Heart left ventricle (tissue), 16 donors: ENCODE results near the gene PBX1. TPM values are rescaled to one million over a fixed set of nuclear protein-coding genes. Genes with fewer than 3 reads are reported as not detected.
A peak's percentile ranks its signal among the peaks of the same experiment; 100 is the strongest.

ENCODE experiments used
- ATAC-seq, 4 donors: fragments of 200-7000 bp; cut with Tn5 transposase; one replicate each; pipeline ENCODE4 v1.9.1; 2020 to 2022; ENCODE audit warnings: moderate library complexity in 4 of 4, mild to moderate bottlenecking in 3 of 4, moderate number of reproducible peaks in 1 of 4
- DNase-seq, 5 donors: peaks; one replicate each; pipeline ENCODE4 v3.0.0-alpha.2; 2020
- H3K27ac ChIP-seq, 12 donors: fragments of 200-600 bp; sonication (generic) in 4 of 12; one replicate each; pipeline versions ENCODE4 v1.5.0 to v1.8.0; 2016 to 2022; ENCODE audit warnings: mild to moderate bottlenecking in 2 of 12
- H3K27me3 ChIP-seq, 9 donors: fragments of 200-600 bp; sonication (generic) in 2 of 9; one replicate each; pipeline versions ENCODE4 v1.5.1 to v1.8.0; 2016 to 2022; ENCODE audit warnings: mild to moderate bottlenecking in 3 of 9
- H3K36me3 ChIP-seq, 9 donors: fragments of 200-600 bp; sonication (generic) in 2 of 9; one replicate each; pipeline versions ENCODE4 v1.5.0 to v1.8.0; 2018 to 2022; ENCODE audit warnings: mild to moderate bottlenecking in 2 of 9
- H3K4me1 ChIP-seq, 12 donors: fragments of 200-600 bp; sonication (generic) in 4 of 12; one replicate each; pipeline versions ENCODE4 v1.5.0 to v1.8.0; 2016 to 2022; ENCODE audit warnings: mild to moderate bottlenecking in 3 of 12
- H3K4me3 ChIP-seq, 12 donors: fragments of 200-600 bp; sonication (generic) in 4 of 12; one replicate each; pipeline versions ENCODE4 v1.5.0 to v1.8.0; 2017 to 2022; ENCODE audit warnings: mild to moderate bottlenecking in 9 of 12, moderate library complexity in 4 of 12
- H3K9me3 ChIP-seq, 12 donors: fragments of 200-600 bp; sonication (generic) in 4 of 12; one replicate each; pipeline versions ENCODE4 v1.5.0 to v1.8.0; 2016 to 2022; ENCODE audit warnings: mild to moderate bottlenecking in 1 of 12
- POLR2A ChIP-seq, 2 donors: fragments of 450-650 bp; IDR thresholded peaks; one replicate each; pipeline ENCODE4 v1.6.1; 2017; ENCODE audit warnings: antibody characterized with exemption in 2 of 2, mild to moderate bottlenecking in 2 of 2, moderate library complexity in 2 of 2
- WGBS, 4 donors: extraction: QIAGEN DNeasy Blood & Tissue Kit in 2 of 4; methylation state at CpG; one replicate each; pipeline versions ENCODE4 v1.1.5 to v1.1.7; 2013 to 2018; 5-methylcytosine and 5-hydroxymethylcytosine counted together
- intact Hi-C, 10 donors: fragments of 100-400 bp; cut with DNase I; formaldehyde crosslinking; loops; one replicate each; pipeline versions ENCODE4 v1.11.1 to v1.14.2; 2022
- polyA plus RNA-seq, 2 donors: library from polyadenylated mRNA; stranded (reverse); fragments of 200-250 nt; gene quantifications; one replicate each; pipeline ENCODE4 v1.2.3, GENCODE V29; 2013
- total RNA-seq, 9 donors: library from RNA; depleted of rRNA in 2 of 9; stranded (reverse); fragments of >200 nt in 2 of 9; fragmentation: NEBNext Ultra II Directional in 3 of 9; extraction: Animal tissue kit (Norgen Biotek cat#: 25700) in 3 of 9; gene quantifications; one replicate each; pipeline versions ENCODE4 v1.1.0 to v1.2.4, GENCODE V29; 2016 to 2023
- TF ChIP-seq, protein P1 (sequence below), 12 donors: fragments of 200-600 bp; sonication (generic) in 4 of 12; IDR thresholded peaks; one replicate each; pipeline versions ENCODE4 v1.5.0 to v1.8.0; 2018 to 2022; ENCODE audit warnings: antibody characterized with exemption in 12 of 12, mild to moderate bottlenecking in 5 of 12
- donor health status: ischemic (EF 13 %, LVEDD 7.1; RV severe dilation, severe dysfunction).
- donor health status: healthy with polysubstance abuse.
- donor health status: DM: no; HTN: yes; CAD: no.
- donor health status: DM: no; HTN: no; CAD: no.
- donor health status: ischemic (EF 25% LVEDD 6.9; RV normal size, moderate dysfunction).
- donor health status: ischemic (EF 25% LVEDD 5.7; RV mildly dilated, moderate dysfunction).
- donor health status: healthy.
- donor health status: DM: yes; HTN: yes; CAD: no.
- donor health status: ischemic (EF 35%, LVEDD 5.7; RV mildly dilated, moderate dysfunction).
- donor health status: nonischemic (EF 11% LVEDD 7.7; RV severe dilation, severe dysfunction).
- donor health status: DM: yes; HTN: yes; CAD: no.
- donor health status: PGD.
- donor health status: ischemic (EF 29% LVEDD 5.4; RV normal size, mild dysfunction).
- donor health status: nonischemic (EF 23%, LVEDD 6.1; RV moderate dilation, normal function).

Gene PBX1
- total and polyA plus RNA-seq, 11 donors: 15.2 to 78.2 (median 59.1) TPM

DNA sequence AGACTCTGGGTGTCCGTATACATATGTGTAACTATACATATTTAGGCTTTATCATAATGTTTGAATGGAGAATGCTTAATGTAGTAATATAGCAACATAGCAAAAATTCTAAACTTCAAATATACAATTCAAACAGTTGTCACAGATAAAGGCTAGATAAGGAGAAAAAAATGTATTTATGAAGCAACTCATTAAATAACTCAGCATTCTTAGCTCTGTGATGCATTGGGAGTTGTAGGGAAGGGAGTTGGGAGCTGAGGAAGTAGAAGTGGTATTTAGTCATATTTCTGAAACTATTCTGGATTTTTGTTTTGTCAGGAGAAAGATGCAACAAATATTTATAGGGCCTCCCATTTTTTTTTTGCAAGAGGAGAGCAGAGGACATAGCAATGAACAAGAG is 197.8 kb downstream of the PBX1 start:
- ATAC-seq (no peak), DNase-seq (no peak)
- Histone ChIP-seq H3K9me3 (no peaks in the 10 kb centered on the region), H3K27me3 (no peaks in the 10 kb centered on the region), H3K4me3 (no peak overlapping the region), H3K27ac (no peak overlapping the region), H3K4me1 (peaks cover 3 to 65% (median 29%) of the 10 kb centered on the region in 12 donors), H3K36me3 (no peaks in the 10 kb centered on the region)
- TF ChIP-seq, protein P1, sequence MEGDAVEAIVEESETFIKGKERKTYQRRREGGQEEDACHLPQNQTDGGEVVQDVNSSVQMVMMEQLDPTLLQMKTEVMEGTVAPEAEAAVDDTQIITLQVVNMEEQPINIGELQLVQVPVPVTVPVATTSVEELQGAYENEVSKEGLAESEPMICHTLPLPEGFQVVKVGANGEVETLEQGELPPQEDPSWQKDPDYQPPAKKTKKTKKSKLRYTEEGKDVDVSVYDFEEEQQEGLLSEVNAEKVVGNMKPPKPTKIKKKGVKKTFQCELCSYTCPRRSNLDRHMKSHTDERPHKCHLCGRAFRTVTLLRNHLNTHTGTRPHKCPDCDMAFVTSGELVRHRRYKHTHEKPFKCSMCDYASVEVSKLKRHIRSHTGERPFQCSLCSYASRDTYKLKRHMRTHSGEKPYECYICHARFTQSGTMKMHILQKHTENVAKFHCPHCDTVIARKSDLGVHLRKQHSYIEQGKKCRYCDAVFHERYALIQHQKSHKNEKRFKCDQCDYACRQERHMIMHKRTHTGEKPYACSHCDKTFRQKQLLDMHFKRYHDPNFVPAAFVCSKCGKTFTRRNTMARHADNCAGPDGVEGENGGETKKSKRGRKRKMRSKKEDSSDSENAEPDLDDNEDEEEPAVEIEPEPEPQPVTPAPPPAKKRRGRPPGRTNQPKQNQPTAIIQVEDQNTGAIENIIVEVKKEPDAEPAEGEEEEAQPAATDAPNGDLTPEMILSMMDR (IDR thresholded peaks at IDR 0.05): no peak
- no peak for TF ChIP-seq POLR2A (IDR thresholded peaks at IDR 0.05)
- intact Hi-C loops: no loop called here
- WGBS, 4 donors: 96 to 100% (median 99%) methylated on average over 1 of the region's 1 CpG

DNA sequence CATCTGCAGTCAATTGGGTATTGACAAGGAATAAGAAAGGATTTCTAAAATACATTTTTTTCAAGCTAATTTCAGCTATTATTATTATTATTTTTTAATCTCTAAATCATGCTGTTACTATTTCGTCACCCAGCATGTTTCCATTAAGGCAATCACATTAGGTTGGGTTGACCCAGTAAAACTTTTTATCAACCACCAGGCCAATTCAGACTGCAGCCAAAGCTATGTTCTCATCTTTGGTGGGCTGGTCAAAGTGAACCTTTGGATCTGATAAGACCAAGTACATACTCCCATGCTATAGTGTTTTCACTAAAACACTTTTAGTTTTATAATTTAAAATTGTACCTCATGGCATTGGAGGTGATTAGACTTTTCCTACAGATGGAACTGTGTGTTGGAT is 198.6 kb downstream of the PBX1 start:
- 67 to 82% (median 71%) methylated on average over 1 of the region's 1 CpG for WGBS, 4 donors
- H3K27me3 ChIP-seq: no peaks in the 10 kb centered on the region
- intact Hi-C loops: no loop called here
- H3K4me1 ChIP-seq: peaks cover 3 to 61% (median 29%) of the 10 kb centered on the region in 12 donors
- H3K27ac ChIP-seq: peak overlapping the region in 1 of 12 donors; percentile 75
- no peak for TF ChIP-seq POLR2A (IDR thresholded peaks at IDR 0.05)
- no peaks in the 10 kb centered on the region for H3K36me3 ChIP-seq
- no peaks in the 10 kb centered on the region for H3K9me3 ChIP-seq
- H3K4me3 ChIP-seq: no peak overlapping the region
- ATAC-seq: no peak
- no peak for DNase-seq

- ATAC-seq (peak in 3 of 4 donors; percentile 10 to 29 (median 10)), DNase-seq (no peak)
- H3K9me3 ChIP-seq: no peaks in the 10 kb centered on the region
- intact Hi-C loops: no loop called here
- H3K36me3 ChIP-seq: no peaks in the 10 kb centered on the region
- no peak overlapping the region for H3K4me3 ChIP-seq
- H3K4me1 ChIP-seq: peaks cover 0 to 45% (median 22%) of the 10 kb centered on the region in 12 donors
- WGBS, 4 donors: 81 to 87% (median 82%) methylated on average over 6 of the region's 6 CpGs
- H3K27me3 ChIP-seq: no peaks in the 10 kb centered on the region
- no peak for TF ChIP-seq POLR2A (IDR thresholded peaks at IDR 0.05)
- TF ChIP-seq, protein P1 (IDR thresholded peaks at IDR 0.05): no peak
- peak overlapping the region in 10 of 12 donors; percentile 2 to 75 (median 32) for H3K27ac ChIP-seq
Observed at GRCh38 chr1:164759144-164759920, 200.3 kb downstream of the PBX1 start.

DNA sequence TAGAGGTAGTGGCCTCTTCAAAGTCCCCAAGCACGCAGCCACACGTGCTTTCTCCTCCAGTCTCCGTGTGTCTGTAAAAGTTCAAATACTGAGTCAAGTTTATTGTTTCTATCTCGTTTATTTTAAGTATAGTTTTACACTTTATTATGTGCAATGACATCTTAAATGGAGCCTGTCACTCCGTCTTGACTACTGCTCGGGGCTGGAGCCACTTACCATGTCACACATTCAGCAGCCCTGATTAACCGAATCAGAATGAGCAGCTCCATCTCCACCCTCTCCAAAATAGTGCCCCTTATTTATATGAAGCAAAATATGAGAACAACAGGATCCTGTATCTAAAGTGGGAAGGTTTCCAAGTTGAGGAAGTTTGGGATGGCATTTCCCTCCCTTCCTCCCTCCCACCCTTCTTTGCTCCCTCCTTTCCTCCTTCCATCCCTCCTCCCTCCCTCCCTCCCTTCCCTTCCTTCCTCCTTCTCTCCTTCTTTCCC is 201.0 kb downstream of the PBX1 start:
- H3K4me3 ChIP-seq: no peak overlapping the region
- intact Hi-C loops: no loop called here
- WGBS, 4 donors: 57 to 64% (median 61%) methylated on average over 7 of the region's 7 CpGs
- H3K27ac ChIP-seq: peak overlapping the region in 9 of 12 donors; percentile 2 to 75 (median 35)
- H3K4me1 ChIP-seq: peaks cover 3 to 45% (median 17%) of the 10 kb centered on the region in 12 donors
- no peaks in the 10 kb centered on the region for H3K36me3 ChIP-seq
- TF ChIP-seq POLR2A (IDR thresholded peaks at IDR 0.05): no peak
- TF ChIP-seq, protein P1 (IDR thresholded peaks at IDR 0.05): no peak
- no peaks in the 10 kb centered on the region for H3K27me3 ChIP-seq
- no peaks in the 10 kb centered on the region for H3K9me3 ChIP-seq
- ATAC-seq (peak in 3 of 4 donors; percentile 28 to 54 (median 54)), DNase-seq (no peak)
